Bladder microvascular endothelial cell (primary cell): Measurements from ENCODE around the gene YY2. TPM values are rescaled to one million over a fixed set of nuclear protein-coding genes. Genes with fewer than 3 reads are reported as not detected.

Source experiments
- total RNA-seq: library from RNA; depleted of rRNA; stranded (reverse); fragments of >200 nt; gene quantifications from 2 replicates; pipeline ENCODE4 v1.2.3, GENCODE V29; 2014

Gene YY2
- total RNA-seq, result 0.97 and 3.6 TPM in 2 replicates

GRCh38 chrX:21855937-21856415 lies at the start of gene YY2:
TSS of gene YY2 (plus strand) at chrX:21855987. CDS start at chrX:21856485, 498 bp downstream.

GRCh38 chrX:21839334-21840192 lies 16.2 kb upstream of the YY2 start, which contains the start of gene MBTPS2:
TSS of gene MBTPS2 (plus strand) at chrX:21839617. CDS start at chrX:21839735, 118 bp downstream.

Other genes with a start within 250 kb of the YY2 start
- not detected in 2 replicates for gene KLHL34, start 197.7 kb upstream of the YY2 start, total RNA-seq
- gene SMPX, start 97.9 kb upstream of the YY2 start, total RNA-seq, result not detected in 2 replicates
- 2.9 and 11.0 TPM in 2 replicates for gene MBTPS2, start 16.4 kb upstream of the YY2 start, total RNA-seq
- gene SMS, start 84.7 kb downstream of the YY2 start, total RNA-seq, result 105 and 111 TPM in 2 replicates
- 0.19 and 0.32 TPM in 2 replicates for gene PHEX, start 176.3 kb downstream of the YY2 start, total RNA-seq